NOMO-1 treated with DMSO at 0.1 percent for 48 hours (cell line): ENCODE measurements around the gene TRPM5.
"Not testable (repeated sequence)": the region's sequence is repeated elsewhere in the genome, so short reads cannot be mapped to it uniquely, and the experiment has no call there.

ENCODE experiments used
- DNase-seq: peaks from one replicate; lab custom pipeline; 2025; ENCODE audit not compliant: unreplicated experiment; lab: John Stamatoyannopoulos, UW

The TRPM5 gene, protein sequence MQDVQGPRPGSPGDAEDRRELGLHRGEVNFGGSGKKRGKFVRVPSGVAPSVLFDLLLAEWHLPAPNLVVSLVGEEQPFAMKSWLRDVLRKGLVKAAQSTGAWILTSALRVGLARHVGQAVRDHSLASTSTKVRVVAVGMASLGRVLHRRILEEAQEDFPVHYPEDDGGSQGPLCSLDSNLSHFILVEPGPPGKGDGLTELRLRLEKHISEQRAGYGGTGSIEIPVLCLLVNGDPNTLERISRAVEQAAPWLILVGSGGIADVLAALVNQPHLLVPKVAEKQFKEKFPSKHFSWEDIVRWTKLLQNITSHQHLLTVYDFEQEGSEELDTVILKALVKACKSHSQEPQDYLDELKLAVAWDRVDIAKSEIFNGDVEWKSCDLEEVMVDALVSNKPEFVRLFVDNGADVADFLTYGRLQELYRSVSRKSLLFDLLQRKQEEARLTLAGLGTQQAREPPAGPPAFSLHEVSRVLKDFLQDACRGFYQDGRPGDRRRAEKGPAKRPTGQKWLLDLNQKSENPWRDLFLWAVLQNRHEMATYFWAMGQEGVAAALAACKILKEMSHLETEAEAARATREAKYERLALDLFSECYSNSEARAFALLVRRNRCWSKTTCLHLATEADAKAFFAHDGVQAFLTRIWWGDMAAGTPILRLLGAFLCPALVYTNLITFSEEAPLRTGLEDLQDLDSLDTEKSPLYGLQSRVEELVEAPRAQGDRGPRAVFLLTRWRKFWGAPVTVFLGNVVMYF (N-terminal part only)

GRCh38 chr11:2443881-2444820 lies at the start of gene TRPM5:
TRPM5 (minus strand) TSS chr11:2444514; CDS start chr11:2423036, 21,478 bp downstream.
- DNase-seq: no peak

DNA sequence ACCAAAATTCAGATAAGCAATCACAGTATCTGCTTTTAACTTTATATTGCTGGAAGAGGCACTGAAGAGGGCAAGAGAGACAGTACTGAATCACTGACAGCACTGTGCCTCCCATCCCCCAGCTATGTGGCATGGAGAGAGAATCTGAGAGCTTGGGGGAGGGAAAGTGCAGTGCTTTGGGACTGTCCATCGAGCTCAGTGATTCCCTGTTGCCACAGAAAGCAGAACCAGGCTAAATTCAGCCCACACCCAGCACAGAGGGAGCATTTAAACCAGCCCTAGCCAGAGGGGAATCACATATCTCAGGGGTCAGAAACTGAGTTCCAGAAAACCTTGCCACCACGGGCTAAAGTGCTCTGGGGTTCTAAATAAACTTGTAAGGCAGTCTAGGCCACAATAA lies 44.8 kb upstream of the TRPM5 start:
- DNase-seq: no peak

- DNase-seq: no peak
Observed at GRCh38 chr11:2488004-2488403, 43.7 kb upstream of the TRPM5 start.

- DNase-seq: no peak
Observed at GRCh38 chr11:2484576-2485125, 40.3 kb upstream of the TRPM5 start.

DNA sequence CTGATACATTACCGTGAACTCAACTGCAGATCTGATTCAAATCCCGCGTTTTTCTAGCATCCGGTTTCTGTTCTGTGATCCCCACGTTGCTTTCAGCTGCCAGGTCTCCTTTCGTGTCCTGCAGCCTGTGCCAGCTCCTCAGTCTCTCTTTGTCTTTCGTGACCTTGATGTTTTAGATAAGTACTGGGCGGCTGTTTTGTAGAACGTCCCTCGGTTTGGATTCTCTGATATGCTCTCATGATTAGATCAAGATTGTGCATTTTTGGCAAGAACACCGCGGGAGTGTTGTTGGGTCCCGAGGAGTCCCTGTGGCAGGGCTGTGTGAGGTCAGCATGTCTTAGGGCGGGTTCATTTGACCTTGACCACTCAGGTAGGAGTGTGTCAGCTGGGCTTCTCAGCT lies 39.1 kb upstream of the TRPM5 start:
- DNase-seq: no peak

DNA sequence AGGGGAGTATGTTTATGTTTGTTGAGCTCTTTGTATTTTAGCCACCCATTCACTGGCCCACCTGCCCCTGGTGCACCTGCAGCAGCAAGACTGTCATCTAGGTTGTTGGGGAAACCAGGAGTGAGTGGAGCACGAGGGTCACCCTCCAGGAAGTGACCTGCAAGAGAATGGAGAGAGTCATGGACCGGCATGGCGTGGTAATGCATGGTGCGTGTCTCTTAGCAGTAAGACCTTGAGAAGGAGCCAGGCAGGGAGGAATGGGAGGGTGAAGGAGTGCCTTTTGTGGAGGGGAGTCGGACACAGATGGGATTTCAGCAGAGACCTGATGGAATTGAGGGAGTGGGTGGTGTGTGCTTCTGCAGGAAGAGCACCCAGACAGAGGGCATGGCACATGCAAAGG lies 38.4 kb upstream of the TRPM5 start:
- DNase-seq: no peak

DNA sequence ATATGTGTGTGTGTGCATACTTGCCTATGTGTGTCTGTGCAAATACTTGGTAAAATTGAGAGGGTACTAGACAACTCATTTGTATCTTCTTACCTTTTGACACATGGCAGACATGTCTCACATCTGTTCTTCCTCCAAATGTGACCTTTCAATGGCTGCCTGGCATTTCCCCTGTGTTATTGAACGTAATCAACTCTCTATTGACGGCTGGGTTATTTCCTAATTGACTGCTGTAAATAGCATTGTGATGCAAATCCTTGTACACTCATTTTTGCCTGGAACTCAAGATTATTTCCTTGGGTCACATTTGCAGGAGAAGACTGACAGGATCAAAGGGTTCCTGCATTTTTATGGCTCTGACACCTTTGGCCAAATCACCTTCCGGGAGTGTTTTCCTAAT lies 37.9 kb upstream of the TRPM5 start:
- no peak for DNase-seq

DNA sequence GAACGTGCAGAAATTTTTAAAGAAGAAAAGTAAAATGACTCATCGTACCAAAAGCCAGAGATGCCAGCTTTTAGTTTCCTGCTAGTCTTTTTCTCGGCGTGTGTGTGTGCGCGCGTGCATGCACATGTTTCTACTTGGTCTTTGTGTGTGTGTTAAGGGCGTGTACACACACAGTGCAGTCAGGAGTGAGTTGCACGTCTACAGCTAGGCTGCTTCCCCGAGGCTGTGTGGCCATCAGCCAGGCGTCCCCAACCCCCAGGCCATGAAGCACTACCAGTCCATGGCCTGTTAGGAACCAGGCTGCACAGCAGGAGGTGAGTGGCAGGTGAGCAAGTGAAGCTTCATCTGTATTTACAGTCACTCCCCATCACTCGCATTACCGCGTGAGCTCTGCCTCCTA lies 36.9 kb upstream of the TRPM5 start:
- no peak for DNase-seq

- peak; percentile 96 for DNase-seq
Observed at GRCh38 chr11:2480874-2481220, 36.5 kb upstream of the TRPM5 start.

DNA sequence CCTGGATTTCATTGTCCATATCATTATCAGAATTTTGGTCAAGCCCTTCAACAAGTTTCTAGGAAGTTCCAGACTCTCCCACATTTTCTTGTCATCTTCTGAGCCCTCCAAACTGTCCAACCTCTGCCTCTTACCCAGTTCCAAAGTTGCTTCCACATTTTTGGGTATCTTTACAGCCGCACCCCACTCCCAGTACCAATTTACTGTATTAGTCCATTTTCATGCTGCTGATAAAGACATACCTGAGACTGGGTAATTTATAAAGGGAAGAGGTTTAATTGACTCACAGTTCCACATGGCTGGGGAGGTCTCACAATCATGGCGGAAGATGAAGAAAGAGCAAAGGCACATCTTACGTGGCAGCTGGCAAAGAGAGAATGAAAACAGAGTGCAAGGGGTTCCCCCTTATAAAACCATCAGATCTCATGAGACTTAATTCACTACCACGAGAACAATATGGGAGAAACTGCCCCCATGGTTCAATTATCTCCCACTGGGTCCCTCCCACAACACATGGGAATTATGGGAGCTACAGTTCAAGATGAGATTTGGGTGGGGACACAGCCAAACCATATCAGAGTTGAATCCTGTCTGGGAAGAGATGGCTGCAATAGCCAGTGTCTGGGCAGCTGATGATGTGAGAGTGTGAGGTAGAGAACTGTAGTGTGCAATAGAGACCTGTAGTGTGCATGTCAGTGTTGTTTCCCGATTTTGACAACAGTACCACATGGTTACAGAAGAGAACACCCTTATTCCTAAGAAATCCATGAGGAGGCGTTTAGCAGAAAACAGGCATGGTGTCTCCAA lies 36.0 kb upstream of the TRPM5 start:
- DNase-seq: not testable (repeated sequence)

DNA sequence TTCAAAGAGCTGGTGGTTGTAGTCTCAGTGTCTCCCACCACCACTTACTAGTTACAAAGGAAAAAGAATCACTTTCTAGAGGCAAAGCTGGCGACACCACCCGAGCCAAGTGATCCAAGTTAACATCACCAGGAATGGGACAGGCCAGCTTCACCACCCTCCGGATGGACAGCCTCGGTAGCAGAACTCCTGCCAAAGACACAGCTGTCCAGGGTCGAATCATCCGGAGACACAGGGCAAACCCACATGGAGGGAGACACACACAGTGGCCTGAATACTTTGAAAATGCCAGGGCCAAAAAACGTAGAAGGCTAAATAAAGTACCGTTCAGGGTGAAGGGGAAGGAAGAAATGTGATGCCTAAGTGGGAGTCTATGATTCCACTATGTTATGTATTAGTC lies 33.6 kb upstream of the TRPM5 start:
- no peak for DNase-seq

DNA sequence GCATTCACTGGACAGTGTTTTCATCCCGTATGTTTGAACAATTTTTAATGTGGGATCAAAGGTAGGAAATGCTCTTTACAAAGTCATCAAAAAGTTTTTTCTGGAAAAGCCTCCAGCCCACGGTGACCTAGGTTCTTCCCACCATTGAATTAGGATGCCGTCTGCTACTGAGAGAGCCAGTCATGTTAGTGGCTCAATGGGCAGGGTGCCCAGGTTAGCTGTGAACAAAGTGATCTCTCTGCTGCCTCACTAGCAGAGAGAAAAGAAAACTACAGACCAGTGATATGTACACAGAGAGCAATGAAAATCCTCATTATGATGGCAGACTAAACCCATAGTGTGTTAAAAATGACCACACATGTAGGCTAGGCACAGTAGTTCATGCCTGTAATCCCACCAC lies 32.9 kb upstream of the TRPM5 start:
- DNase-seq: no peak

GRCh38 chr11:2475136-2475918 lies 31.0 kb upstream of the TRPM5 start:
- no peak for DNase-seq

GRCh38 chr11:2474059-2474901 lies 30.0 kb upstream of the TRPM5 start:
- no peak for DNase-seq

- DNase-seq: no peak
Observed at GRCh38 chr11:2473361-2474058, 29.2 kb upstream of the TRPM5 start.

- no peak for DNase-seq
Observed at GRCh38 chr11:2472428-2473186, 28.3 kb upstream of the TRPM5 start.

DNA sequence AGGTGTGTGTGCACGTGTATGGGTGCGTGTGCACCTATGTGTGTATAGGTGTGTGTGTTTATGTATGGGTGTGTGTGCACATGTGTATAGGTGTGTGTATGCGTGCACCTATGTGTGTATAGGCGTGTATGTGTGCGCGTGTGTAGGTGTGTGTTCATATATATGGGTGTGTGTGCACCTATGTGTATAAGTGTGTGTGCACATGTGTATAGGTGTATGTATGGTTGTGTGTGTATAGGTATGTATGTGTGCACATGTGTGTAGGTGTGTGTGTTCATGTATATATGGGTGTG lies 27.4 kb upstream of the TRPM5 start:
- DNase-seq: no peak
